HCT116 (cell line): ENCODE results near the gene NANOGP8.
"Not testable (repeated sequence)": the region's sequence is repeated elsewhere in the genome, so short reads cannot be mapped to it uniquely, and the experiment has no call there.

ENCODE experiments used
- CEBPB ChIP-seq: IDR thresholded peaks from 2 replicates; pipeline ENCODE4 v1.6.1; 2012; ENCODE audit warnings: low read depth
- EGR1 ChIP-seq: IDR thresholded peaks from 2 replicates; pipeline ENCODE4 v1.6.1; 2012; ENCODE audit warnings: low read depth
- EZH2 ChIP-seq: fragments of 200-600 bp; sonication (generic); IDR thresholded peaks from 2 replicates; pipeline ENCODE4 v1.6.1; 2017; ENCODE audit warnings: antibody characterized with exemption, mixed run types
- FOSL1 ChIP-seq: IDR thresholded peaks from 2 replicates; pipeline ENCODE4 v1.6.1; 2012; ENCODE audit warnings: low read depth
- POLR2A ChIP-seq: IDR thresholded peaks from 2 replicates; pipeline ENCODE4 v1.7.0; 2011; ENCODE audit warnings: borderline replicate concordance; ENCODE audit not compliant: insufficient read depth, insufficient read length; ENCODE audit errors: extremely low read depth
- POLR2AphosphoS5 ChIP-seq: IDR thresholded peaks from 2 replicates; pipeline ENCODE4 v1.6.1; 2011; ENCODE audit warnings: mild to moderate bottlenecking, low read depth, low read length, moderate library complexity
- YY1 ChIP-seq: IDR thresholded peaks from 2 replicates; pipeline ENCODE4 v1.6.1; 2011; ENCODE audit warnings: low read length, low read depth, moderate library complexity, mild to moderate bottlenecking; ENCODE audit not compliant: insufficient replicate concordance; ENCODE audit errors: extremely low read depth
- TF ChIP-seq, protein P1 (sequence below), 3 experiments: fragments of 200-600 bp in 1 of 3; sonication (generic) in 1 of 3; IDR thresholded peaks in 2 of 3; conservative IDR thresholded peaks in 1 of 3; 2 replicates each; pipeline ENCODE4 v1.5.1; 2012 to 2017; ENCODE audit warnings: low read depth in 2 of 3, low read length in 2 of 3, antibody characterized with exemption in 1 of 3, borderline replicate concordance in 1 of 3, control low read depth in 1 of 3, mild to moderate bottlenecking in 1 of 3, mixed read lengths in 1 of 3, mixed run types in 1 of 3, moderate library complexity in 1 of 3; ENCODE audit not compliant: insufficient read depth in 1 of 3
- TF ChIP-seq, protein P2 (sequence below): IDR thresholded peaks from 2 replicates; pipeline ENCODE4 v1.6.1; 2012; ENCODE audit warnings: low read depth
- TF ChIP-seq, protein P3 (sequence below): IDR thresholded peaks from 2 replicates; pipeline ENCODE4 v1.6.1; 2012

GRCh38 chr15:35082371-35083348, 2.4 kb downstream of the NANOGP8 start:
- TF ChIP-seq, protein P1, sequence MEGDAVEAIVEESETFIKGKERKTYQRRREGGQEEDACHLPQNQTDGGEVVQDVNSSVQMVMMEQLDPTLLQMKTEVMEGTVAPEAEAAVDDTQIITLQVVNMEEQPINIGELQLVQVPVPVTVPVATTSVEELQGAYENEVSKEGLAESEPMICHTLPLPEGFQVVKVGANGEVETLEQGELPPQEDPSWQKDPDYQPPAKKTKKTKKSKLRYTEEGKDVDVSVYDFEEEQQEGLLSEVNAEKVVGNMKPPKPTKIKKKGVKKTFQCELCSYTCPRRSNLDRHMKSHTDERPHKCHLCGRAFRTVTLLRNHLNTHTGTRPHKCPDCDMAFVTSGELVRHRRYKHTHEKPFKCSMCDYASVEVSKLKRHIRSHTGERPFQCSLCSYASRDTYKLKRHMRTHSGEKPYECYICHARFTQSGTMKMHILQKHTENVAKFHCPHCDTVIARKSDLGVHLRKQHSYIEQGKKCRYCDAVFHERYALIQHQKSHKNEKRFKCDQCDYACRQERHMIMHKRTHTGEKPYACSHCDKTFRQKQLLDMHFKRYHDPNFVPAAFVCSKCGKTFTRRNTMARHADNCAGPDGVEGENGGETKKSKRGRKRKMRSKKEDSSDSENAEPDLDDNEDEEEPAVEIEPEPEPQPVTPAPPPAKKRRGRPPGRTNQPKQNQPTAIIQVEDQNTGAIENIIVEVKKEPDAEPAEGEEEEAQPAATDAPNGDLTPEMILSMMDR (IDR thresholded peaks at IDR 0.05 in 2 of 3, conservative IDR thresholded peaks at IDR 0.05 in 1 of 3; ENCODE audit: borderline replicate concordance in 1 of 3, insufficient read depth in 1 of 3, low read depth in 2 of 3, low read length in 2 of 3) = not testable (repeated sequence)
- TF ChIP-seq, protein P2, sequence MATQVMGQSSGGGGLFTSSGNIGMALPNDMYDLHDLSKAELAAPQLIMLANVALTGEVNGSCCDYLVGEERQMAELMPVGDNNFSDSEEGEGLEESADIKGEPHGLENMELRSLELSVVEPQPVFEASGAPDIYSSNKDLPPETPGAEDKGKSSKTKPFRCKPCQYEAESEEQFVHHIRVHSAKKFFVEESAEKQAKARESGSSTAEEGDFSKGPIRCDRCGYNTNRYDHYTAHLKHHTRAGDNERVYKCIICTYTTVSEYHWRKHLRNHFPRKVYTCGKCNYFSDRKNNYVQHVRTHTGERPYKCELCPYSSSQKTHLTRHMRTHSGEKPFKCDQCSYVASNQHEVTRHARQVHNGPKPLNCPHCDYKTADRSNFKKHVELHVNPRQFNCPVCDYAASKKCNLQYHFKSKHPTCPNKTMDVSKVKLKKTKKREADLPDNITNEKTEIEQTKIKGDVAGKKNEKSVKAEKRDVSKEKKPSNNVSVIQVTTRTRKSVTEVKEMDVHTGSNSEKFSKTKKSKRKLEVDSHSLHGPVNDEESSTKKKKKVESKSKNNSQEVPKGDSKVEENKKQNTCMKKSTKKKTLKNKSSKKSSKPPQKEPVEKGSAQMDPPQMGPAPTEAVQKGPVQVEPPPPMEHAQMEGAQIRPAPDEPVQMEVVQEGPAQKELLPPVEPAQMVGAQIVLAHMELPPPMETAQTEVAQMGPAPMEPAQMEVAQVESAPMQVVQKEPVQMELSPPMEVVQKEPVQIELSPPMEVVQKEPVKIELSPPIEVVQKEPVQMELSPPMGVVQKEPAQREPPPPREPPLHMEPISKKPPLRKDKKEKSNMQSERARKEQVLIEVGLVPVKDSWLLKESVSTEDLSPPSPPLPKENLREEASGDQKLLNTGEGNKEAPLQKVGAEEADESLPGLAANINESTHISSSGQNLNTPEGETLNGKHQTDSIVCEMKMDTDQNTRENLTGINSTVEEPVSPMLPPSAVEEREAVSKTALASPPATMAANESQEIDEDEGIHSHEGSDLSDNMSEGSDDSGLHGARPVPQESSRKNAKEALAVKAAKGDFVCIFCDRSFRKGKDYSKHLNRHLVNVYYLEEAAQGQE = not testable (repeated sequence)
- TF ChIP-seq POLR2AphosphoS5, POLR2A, EZH2, YY1, CEBPB, EGR1, FOSL1: not testable (repeated sequence)
- TF ChIP-seq, protein P3, sequence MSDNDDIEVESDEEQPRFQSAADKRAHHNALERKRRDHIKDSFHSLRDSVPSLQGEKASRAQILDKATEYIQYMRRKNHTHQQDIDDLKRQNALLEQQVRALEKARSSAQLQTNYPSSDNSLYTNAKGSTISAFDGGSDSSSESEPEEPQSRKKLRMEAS = not testable (repeated sequence)
